Pancreas (tissue), 10 donors: Measurements from ENCODE around the gene ZC3H18. TPM values are rescaled to one million over a fixed set of nuclear protein-coding genes. Genes with fewer than 3 reads are reported as not detected.

Experiments used
- ATAC-seq, 4 donors: fragments of 200-7000 bp; cut with Tn5 transposase; one replicate each; pipeline versions ENCODE4 v1.8.0 to v1.9.1; 2020; ENCODE audit warnings: mild to moderate bottlenecking in 4 of 4, moderate library complexity in 4 of 4
- DNase-seq, 6 donors: peaks; one replicate each; pipeline ENCODE4 v3.0.0-alpha.2; 2020
- FAIRE-seq: peaks from 2 replicates; lab custom pipeline; 2012; peaks lifted over from hg19 to GRCh38; lab: Jason Lieb, UNC
- H3K27ac ChIP-seq, 4 donors: fragments of 200-600 bp; sonication (generic); 1 replicate in 3 of 4; 2 replicates in 1 of 4; pipeline versions ENCODE4 v1.5.0 to v1.8.0; 2020
- H3K27me3 ChIP-seq, 4 donors: fragments of 200-600 bp; one replicate each; pipeline ENCODE4 v1.8.0; 2021
- H3K36me3 ChIP-seq, 3 donors: fragments of 200-600 bp; sonication (generic) in 1 of 3; one replicate each; pipeline versions ENCODE4 v1.5.0 to v1.8.0; 2020 to 2021
- H3K4me1 ChIP-seq, 3 donors: fragments of 200-600 bp; one replicate each; pipeline ENCODE4 v1.8.0; 2021
- H3K4me3 ChIP-seq, 4 donors: fragments of 200-600 bp; sonication (generic) in 2 of 4; one replicate each; pipeline versions ENCODE4 v1.5.0 to v1.8.0; 2020 to 2021
- H3K9me3 ChIP-seq, 4 donors: fragments of 200-600 bp; one replicate each; pipeline ENCODE4 v1.8.0; 2021
- CTCF ChIP-seq, 4 donors: fragments of 200-600 bp; sonication (generic) in 3 of 4; IDR thresholded peaks; one replicate each; pipeline versions ENCODE4 v1.5.0 to v1.8.0; 2021; ENCODE audit warnings: antibody characterized with exemption in 4 of 4
- WGBS, 2 donors: extraction: QIAGEN DNeasy Blood & Tissue Kit; methylation state at CpG; one replicate each; pipeline ENCODE4 v1.1.7; 2013; 5-methylcytosine and 5-hydroxymethylcytosine counted together
- intact Hi-C, 3 donors: fragments of 100-400 bp; cut with DNase I; formaldehyde crosslinking; loops; one replicate each; pipeline versions ENCODE4 v1.11.1 to v1.14.2; 2022
- polyA plus RNA-seq, 2 donors: library from polyadenylated mRNA; stranded (reverse); fragments of 200-250 nt; gene quantifications; one replicate each; pipeline ENCODE4 v1.2.3, GENCODE V29; 2013
- total RNA-seq, 6 donors: library from RNA; stranded (reverse); fragmentation: NEBNext Ultra II Directional in 4 of 6; extraction: Animal tissue kit (Norgen Biotek cat#: 25700) in 4 of 6; gene quantifications; one replicate each; pipeline versions ENCODE4 v1.2.1 to v1.2.4, GENCODE V29; 2021 to 2023
- donor health status: healthy with polysubstance abuse.
- donor health status: DM: no; HTN: no; CAD: no; lungs with moderate emphysema.
- donor health status: DM: no; HTN: no; CAD: no.
- donor health status: control.
- donor health status: control.
- donor health status: Bipolar disorder and iron deficiency.
- donor health status: DM: yes; HTN: yes; CAD: no.
- donor health status: DM: no; HTN: no; CAD: no.
- donor health status: DM: no; HTN: no; CAD: no.
- donor health status: DM: yes; HTN: yes; CAD: no.

ZC3H18 gene
- total and polyA plus RNA-seq, 8 donors: 12.2 to 27.6 (median 16.8) TPM

- ATAC-seq (no peak), DNase-seq (peak in 1 of 6 donors; percentile 60), FAIRE-seq (no peak)
- Histone ChIP-seq H3K4me3 (no peak overlapping the region), H3K27me3 (no peaks in the 10 kb centered on the region), H3K36me3 (peaks cover 0 to 17% (median 0%) of the 10 kb centered on the region in 3 donors), H3K4me1 (peaks cover 0 to 3% (median 0%) of the 10 kb centered on the region in 3 donors), H3K27ac (no peak overlapping the region), H3K9me3 (no peaks in the 10 kb centered on the region)
- intact Hi-C loops: no loop called here
- no peak for TF ChIP-seq CTCF (IDR thresholded peaks at IDR 0.05)
- 72 to 77% methylated on average over 17 to 18 of the region's 18 CpGs for WGBS, 2 donors
Observed at GRCh38 chr16:88524274-88524972, 45.8 kb upstream of the ZC3H18 start.

GRCh38 chr16:88524973-88525662 is 45.1 kb upstream of the ZC3H18 start:
- Histone ChIP-seq H3K27ac (no peak overlapping the region), H3K36me3 (peaks cover 0 to 21% (median 0%) of the 10 kb centered on the region in 3 donors), H3K27me3 (no peaks in the 10 kb centered on the region), H3K9me3 (no peaks in the 10 kb centered on the region), H3K4me1 (peaks cover 0 to 3% (median 0%) of the 10 kb centered on the region in 3 donors), H3K4me3 (no peak overlapping the region)
- intact Hi-C loops: loop anchor here in 2 of 3 donors (5.0 kb wide), 1 partner anchor 83 kb away; no protein-coding TSS in a partner anchor
- 48 to 58% methylated on average over 18 of the region's 18 CpGs for WGBS, 2 donors
- ATAC-seq (peak in 2 of 4 donors; percentile 19 to 23), FAIRE-seq (no peak), DNase-seq (peak in 1 of 6 donors; percentile 77)
- TF ChIP-seq CTCF (IDR thresholded peaks at IDR 0.05): no peak

GRCh38 chr16:88525663-88525990 is 44.6 kb upstream of the ZC3H18 start:
- no peak overlapping the region for H3K4me3 ChIP-seq
- no peak overlapping the region for H3K27ac ChIP-seq
- ATAC-seq (no peak), DNase-seq (peak in 1 of 6 donors; percentile 59), FAIRE-seq (no peak)
- 78 to 82% methylated on average over 17 of the region's 17 CpGs for WGBS, 2 donors
- intact Hi-C loops: loop anchor here in 2 of 3 donors (5.0 kb wide), 1 partner anchor 83 kb away; no protein-coding TSS in a partner anchor
- H3K4me1 ChIP-seq: peaks cover 0 to 3% (median 0%) of the 10 kb centered on the region in 3 donors
- no peak for TF ChIP-seq CTCF (IDR thresholded peaks at IDR 0.05)
- no peaks in the 10 kb centered on the region for H3K27me3 ChIP-seq
- no peaks in the 10 kb centered on the region for H3K9me3 ChIP-seq
- peaks cover 0 to 24% (median 0%) of the 10 kb centered on the region in 3 donors for H3K36me3 ChIP-seq

GRCh38 chr16:88526008-88526905 is 43.9 kb upstream of the ZC3H18 start:
- H3K27ac ChIP-seq: no peak overlapping the region

More at GRCh38 chr16:88526008-88526905, 43.9 kb upstream of the ZC3H18 start:
- peaks cover 0 to 3% (median 0%) of the 10 kb centered on the region in 3 donors for H3K4me1 ChIP-seq
- intact Hi-C loops: loop anchor here in 2 of 3 donors (5.0 kb wide), 1 partner anchor 84 kb away; no protein-coding TSS in a partner anchor
- H3K4me3 ChIP-seq: no peak overlapping the region
- peaks cover 0 to 24% (median 0%) of the 10 kb centered on the region in 3 donors for H3K36me3 ChIP-seq
- no peak for FAIRE-seq
- no peak for TF ChIP-seq CTCF (IDR thresholded peaks at IDR 0.05)
- DNase-seq: peak in 4 of 6 donors; percentile 14 to 71 (median 22)
- WGBS, 2 donors: 79 to 82% methylated on average over 26 to 29 of the region's 29 CpGs
- H3K27me3 ChIP-seq: no peaks in the 10 kb centered on the region
- H3K9me3 ChIP-seq: no peaks in the 10 kb centered on the region
- peak in 2 of 4 donors; percentile 1 to 2 for ATAC-seq
